Neural progenitor cell (in vitro differentiated cells): ENCODE results near the gene OR2T2.

Source experiments
- EZH2 ChIP-seq: fragments of 200-600 bp; sonication (generic); IDR thresholded peaks from 2 replicates; pipeline ENCODE4 v1.6.1; 2017; ENCODE audit warnings: antibody characterized with exemption, mild to moderate bottlenecking, moderate library complexity
- TF ChIP-seq, protein P1 (sequence below): fragments of 200-600 bp; sonication (generic); IDR thresholded peaks from 2 replicates; pipeline ENCODE4 v1.5.1; 2017; ENCODE audit warnings: antibody characterized with exemption, mild to moderate bottlenecking

DNA sequence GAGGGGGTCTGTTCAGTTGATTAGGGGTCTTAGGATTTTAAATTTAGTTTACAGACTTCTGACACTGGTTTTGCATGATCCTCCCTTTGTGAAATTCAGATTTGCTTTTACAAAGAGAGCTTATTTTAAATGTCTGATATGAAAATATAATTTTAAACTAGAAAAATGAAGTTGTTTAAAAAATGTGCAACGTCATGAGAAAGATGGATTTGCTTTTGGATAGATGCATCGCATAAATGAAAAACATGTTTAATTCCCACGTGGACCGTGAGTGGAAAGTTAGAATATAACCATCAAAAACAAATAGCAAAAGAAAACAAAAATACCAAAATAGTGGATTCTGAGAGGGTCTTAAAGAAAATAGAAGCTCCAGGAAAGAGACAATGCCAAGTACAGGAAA lies 25.7 kb downstream of the OR2T2 start:
- TF ChIP-seq, protein P1, sequence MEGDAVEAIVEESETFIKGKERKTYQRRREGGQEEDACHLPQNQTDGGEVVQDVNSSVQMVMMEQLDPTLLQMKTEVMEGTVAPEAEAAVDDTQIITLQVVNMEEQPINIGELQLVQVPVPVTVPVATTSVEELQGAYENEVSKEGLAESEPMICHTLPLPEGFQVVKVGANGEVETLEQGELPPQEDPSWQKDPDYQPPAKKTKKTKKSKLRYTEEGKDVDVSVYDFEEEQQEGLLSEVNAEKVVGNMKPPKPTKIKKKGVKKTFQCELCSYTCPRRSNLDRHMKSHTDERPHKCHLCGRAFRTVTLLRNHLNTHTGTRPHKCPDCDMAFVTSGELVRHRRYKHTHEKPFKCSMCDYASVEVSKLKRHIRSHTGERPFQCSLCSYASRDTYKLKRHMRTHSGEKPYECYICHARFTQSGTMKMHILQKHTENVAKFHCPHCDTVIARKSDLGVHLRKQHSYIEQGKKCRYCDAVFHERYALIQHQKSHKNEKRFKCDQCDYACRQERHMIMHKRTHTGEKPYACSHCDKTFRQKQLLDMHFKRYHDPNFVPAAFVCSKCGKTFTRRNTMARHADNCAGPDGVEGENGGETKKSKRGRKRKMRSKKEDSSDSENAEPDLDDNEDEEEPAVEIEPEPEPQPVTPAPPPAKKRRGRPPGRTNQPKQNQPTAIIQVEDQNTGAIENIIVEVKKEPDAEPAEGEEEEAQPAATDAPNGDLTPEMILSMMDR = no peak
- no peak for TF ChIP-seq EZH2
